GM12892 (cell line): ENCODE results near the gene TNFRSF6B.

Experiments used
- POLR2A ChIP-seq: IDR thresholded peaks from 2 replicates; pipeline ENCODE4 v1.6.1; 2011; ENCODE audit warnings: low read depth, low read length, control low read depth
- POLR2AphosphoS5 ChIP-seq: IDR thresholded peaks from 2 replicates; pipeline ENCODE4 v1.6.1; 2011; ENCODE audit warnings: low read depth, low read length, control low read depth
- TAF1 ChIP-seq: IDR thresholded peaks from 2 replicates; pipeline ENCODE4 v1.6.1; 2011; ENCODE audit warnings: low read depth, mild to moderate bottlenecking, control low read depth, low read length, borderline replicate concordance

- no peak for TF ChIP-seq POLR2AphosphoS5
- no peak for TF ChIP-seq POLR2A
- TF ChIP-seq TAF1 = no peak
These were observed 34.3 kb upstream of the TNFRSF6B start for GRCh38 chr20:63661959-63662812.
